Stimulated activated CD4-positive, alpha-beta T cell treated with anti-CD3 and anti-CD28 coated beads, Interleukin-4, amount 100 ng/mL, for 24 hours (primary cell): ENCODE data around the gene VAMP7.
A peak's percentile ranks its signal among the peaks of the same experiment; 100 is the strongest.
"Not testable (repeated sequence)": the region's sequence is repeated elsewhere in the genome, so short reads cannot be mapped to it uniquely, and the experiment has no call there.

Source experiments
- DNase-seq: peaks from one replicate; pipeline ENCODE4 v3.0.0-alpha.2; 2020

The VAMP7 gene, protein sequence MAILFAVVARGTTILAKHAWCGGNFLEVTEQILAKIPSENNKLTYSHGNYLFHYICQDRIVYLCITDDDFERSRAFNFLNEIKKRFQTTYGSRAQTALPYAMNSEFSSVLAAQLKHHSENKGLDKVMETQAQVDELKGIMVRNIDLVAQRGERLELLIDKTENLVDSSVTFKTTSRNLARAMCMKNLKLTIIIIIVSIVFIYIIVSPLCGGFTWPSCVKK

GRCh38 chrX:155881158-155881993, at the start of gene VAMP7:
Gene VAMP7, plus strand, starts transcription at chrX:155881345. Its CDS starts 8,122 bp downstream, at chrX:155889467.
- DNase-seq: peak; percentile 85

- no peak for DNase-seq
These were observed 39.9 kb upstream of the VAMP7 start for GRCh38 chrX:155841232-155841631.

GRCh38 chrX:155851786-155852185, 29.4 kb upstream of the VAMP7 start:
- not testable (repeated sequence) for DNase-seq

DNA sequence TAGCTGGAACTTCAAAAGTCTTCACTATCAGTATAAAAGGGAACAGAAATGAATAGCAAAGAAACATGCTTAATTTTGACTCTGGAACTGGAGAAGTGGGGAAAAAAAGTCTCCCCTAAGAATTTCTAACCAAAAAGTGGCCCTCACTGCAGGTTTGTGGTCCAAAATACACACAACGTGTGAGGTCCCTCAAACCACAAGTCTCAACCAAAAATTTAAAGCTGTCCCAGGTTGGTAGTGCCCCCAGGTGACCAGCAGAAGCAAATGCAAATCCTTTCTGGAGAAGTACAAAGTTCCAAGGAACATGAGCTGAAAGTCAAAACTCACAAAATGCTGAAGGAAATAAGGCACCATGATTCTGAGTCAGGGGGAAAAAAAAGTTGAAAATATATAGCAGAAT, 23.6 kb upstream of the VAMP7 start:
- DNase-seq: no peak

GRCh38 chrX:155864655-155865054, 16.5 kb upstream of the VAMP7 start:
- no peak for DNase-seq

DNA sequence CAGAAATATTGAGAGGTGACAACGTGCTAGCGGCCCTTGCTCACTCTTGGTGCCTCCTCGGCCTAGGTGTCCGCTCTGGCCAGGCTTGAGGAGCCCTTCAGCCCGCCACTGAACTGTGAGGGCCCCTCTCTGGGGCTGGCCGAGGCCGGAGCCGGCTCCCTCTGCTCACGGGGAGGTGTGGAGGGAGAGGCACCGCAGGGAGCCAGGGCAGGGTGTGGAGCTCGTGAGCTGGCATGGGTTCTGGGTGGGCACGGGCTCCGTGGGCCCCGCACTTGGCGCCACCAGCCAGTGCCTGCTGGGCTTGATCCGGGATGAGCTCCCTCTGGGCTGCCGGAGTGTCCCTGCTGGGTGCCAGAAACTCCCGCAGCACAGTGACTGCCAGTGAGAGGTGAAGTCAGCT, 16.0 kb upstream of the VAMP7 start:
- no peak for DNase-seq

GRCh38 chrX:155867821-155868220, 13.3 kb upstream of the VAMP7 start:
- DNase-seq: no peak

- no peak for DNase-seq
These were observed 10.2 kb upstream of the VAMP7 start for GRCh38 chrX:155870958-155871357.

- no peak for DNase-seq
These were observed 9.2 kb upstream of the VAMP7 start for GRCh38 chrX:155871934-155872333.

GRCh38 chrX:155873188-155873587, 8.0 kb upstream of the VAMP7 start:
- no peak for DNase-seq

DNA sequence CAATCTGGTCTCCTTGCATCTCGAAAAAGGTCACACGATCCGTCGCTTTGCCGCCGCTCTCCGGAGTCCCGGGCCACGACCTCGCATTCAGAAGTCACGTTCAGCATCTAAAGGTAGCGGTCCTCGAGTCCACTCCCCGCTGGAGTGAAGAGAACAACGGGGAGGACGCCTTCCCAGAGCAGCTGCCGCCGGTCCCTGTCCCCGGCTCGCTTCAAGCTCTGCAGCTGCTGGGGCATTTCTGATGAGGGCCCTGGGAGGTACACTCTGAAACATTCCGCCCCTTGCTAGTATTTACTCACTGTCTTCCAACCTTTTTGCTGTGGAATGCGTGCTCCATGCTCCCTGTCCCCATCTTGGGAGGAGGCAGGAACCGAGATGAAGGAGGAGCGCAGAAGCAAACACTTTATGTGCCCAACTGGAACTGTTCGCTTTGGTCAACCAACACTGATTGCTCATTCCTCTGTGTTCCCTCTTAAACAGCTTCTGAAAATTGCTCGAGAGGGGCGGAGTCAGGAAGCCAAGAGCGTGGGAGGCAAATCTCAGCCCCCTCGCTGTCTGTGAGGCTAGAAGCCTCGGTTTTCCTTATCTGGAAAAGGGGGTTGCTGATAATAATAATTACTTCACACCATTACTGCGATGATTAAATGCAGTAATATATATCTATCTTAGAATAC, 6.4 kb upstream of the VAMP7 start:
- DNase-seq: no peak

GRCh38 chrX:155876704-155877103, 4.4 kb upstream of the VAMP7 start:
- DNase-seq: no peak

DNA sequence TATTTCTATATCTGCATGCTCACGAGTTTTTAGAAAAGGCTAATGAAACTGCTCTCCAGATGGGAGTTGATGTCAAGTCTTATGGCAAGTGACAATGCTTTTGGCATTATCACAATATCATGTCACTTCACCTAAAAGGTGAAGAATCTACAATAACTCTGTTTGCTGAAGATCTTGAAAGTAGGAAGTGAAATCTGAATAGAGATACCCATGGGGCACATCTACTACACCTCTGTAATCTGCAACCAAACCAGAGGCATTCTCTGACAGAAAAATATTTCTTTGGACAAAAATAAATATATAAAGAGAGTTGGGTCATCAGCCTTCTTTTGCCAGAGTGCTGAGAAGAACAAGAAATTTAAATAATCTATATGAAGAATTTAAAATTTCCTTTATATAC, 3.9 kb upstream of the VAMP7 start:
- DNase-seq: no peak

DNA sequence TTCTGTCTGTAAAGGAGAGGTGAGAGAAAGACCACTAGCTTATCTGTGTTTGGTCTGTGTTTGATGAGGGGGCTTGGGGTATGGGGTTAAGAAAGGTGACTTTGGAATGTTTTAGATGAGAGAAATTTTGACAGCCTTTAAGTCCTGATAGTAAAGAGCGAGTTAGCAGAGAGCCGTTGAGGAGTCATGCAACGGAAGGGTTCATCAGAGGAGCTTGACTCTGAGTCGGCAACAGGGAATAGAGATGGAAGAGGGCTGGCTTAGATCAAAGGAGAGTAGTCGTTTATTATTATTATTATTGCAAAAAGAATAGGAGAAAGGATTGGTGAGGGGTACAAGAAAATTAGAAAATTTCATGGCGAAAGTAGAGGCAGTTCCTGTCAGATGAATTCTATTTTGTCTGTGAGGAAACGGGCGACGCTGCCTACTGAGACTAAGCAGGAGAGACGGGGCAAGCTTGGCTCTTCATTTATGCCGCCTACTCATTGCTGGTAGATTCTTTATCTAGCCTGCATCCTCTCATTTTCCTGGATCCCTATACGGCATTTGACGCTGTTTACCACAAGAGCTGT, 473 bp upstream of the VAMP7 start:
- DNase-seq: no peak

DNA sequence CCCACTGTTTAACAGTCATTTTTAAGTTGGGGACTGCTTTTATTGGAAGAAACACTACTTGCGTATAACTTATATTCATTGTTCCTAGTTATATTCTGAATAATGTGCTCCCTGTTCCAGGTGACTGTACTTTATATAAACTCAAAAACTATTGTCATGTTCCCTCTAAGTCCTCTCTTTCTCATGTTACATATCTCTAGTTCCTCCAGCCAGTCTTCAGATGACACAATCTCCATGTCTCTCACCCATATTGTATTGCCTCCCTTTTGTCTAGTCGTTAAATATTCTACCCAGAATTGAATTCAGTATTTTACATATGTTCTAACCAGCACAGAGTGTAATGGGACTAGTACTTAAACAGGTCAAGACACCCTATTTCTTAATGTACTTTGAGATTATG, 5.3 kb downstream of the VAMP7 start:
- DNase-seq: no peak

DNA sequence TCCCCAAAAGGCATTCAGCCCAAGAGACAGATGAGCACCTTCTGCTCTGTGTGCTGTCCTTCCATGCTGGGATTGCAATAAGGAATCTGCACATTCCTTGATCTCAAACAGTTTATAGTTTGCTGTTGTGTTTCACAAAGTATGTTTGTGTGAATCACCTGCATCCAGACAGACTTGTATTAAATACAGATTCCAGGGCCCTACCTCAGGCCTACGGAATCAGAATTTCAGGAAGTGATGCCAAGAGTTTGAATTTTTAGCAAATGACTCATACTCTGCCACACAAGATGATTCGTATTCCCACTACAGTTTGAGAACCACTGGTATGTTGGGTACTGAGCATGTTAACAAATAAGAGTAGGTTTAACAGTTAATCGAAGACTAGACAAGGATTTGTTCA, 7.0 kb downstream of the VAMP7 start:
- no peak for DNase-seq

- DNase-seq: no peak
These were observed 8.2 kb downstream of the VAMP7 start for GRCh38 chrX:155889328-155889727.

DNA sequence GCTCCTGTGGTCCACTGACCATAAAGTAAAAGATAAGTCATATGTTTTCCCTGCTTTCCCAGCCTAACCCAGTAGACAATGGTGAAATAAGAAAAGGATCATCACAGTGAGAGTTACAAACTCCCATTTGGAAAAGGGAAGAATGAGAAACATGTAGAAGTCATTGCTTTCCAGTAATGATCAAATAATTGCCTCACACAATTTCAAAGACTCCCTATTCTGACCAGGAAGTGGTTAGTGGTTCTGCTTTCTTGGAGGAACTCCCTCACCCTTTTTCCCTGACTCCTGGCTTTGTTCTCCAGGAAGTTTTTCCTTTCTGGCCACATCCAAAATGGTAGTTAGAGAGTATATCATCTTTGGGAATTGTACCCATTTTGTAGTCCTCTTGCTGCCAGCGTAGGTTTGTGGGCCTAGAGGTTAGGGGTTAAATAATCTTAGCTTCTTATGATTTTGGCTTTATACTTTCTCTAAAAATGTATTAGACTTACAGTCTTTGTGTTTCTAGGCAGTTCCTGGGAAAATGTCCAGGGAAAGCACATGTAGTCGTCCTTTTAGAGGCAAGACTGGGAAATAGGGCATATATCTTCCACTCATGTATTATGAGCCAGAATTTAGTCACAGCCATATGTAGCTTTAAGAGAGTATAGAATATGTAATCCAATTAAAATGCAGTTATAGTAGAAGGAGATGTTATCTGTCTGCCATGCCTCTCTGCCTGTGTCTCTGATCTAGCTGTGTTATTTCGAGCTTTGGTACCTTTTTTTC, 10.5 kb downstream of the VAMP7 start:
- DNase-seq: no peak

GRCh38 chrX:155893521-155893920, 12.4 kb downstream of the VAMP7 start:
- no peak for DNase-seq

GRCh38 chrX:155896512-155896911, 15.4 kb downstream of the VAMP7 start:
- no peak for DNase-seq

- no peak for DNase-seq
These were observed 18.2 kb downstream of the VAMP7 start for GRCh38 chrX:155899366-155899765.

DNA sequence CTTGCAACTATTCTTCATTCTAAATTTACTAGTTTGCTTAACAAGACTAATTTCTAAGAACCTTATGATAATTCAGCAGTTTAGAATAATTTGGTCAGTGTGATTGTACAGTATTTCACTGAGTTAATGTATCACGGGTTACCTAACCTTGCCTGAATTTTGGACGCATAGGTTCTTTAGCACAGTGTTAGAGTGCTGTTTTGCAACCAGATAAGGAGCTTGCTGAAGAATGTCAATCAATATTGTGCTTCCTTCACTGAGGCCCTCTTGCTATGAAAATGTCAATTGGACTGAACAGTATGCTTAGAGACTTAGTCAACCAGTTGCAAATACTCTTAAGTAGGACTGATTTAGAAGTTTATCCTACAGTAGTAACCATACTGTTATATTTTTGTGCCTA, 19.6 kb downstream of the VAMP7 start:
- DNase-seq: no peak

- DNase-seq: not testable (repeated sequence)
These were observed 26.5 kb downstream of the VAMP7 start for GRCh38 chrX:155907661-155908060.
